Parathyroid adenoma (tissue), 2 donors: ENCODE data around the gene HMCES.

ENCODE experiments used
- H2AFZ ChIP-seq: fragments of 300-600 bp; sonication (generic); one replicate; pipeline ENCODE4 v1.7.0; 2017; ENCODE audit warnings: antibody characterized with exemption, mild to moderate bottlenecking
- H3K27ac ChIP-seq: fragments of 300-600 bp; sonication (generic); one replicate; pipeline ENCODE4 v1.7.0; 2017
- H3K27me3 ChIP-seq: fragments of 300-600 bp; sonication (generic); one replicate; pipeline ENCODE4 v1.7.0; 2017; ENCODE audit warnings: low read length; ENCODE audit not compliant: control insufficient read depth, insufficient read depth
- H3K36me3 ChIP-seq: fragments of 300-600 bp; sonication (generic); one replicate; pipeline ENCODE4 v1.7.0; 2017; ENCODE audit warnings: low read length; ENCODE audit not compliant: control insufficient read depth, insufficient read depth
- H3K4me1 ChIP-seq: fragments of 300-600 bp; sonication (generic); one replicate; pipeline ENCODE4 v1.7.0; 2017; ENCODE audit warnings: control low read depth
- H3K4me2 ChIP-seq: fragments of 300-600 bp; sonication (generic); one replicate; pipeline ENCODE4 v1.7.0; 2017; ENCODE audit warnings: low read length
- H3K4me3 ChIP-seq: fragments of 300-600 bp; sonication (generic); one replicate; pipeline ENCODE4 v1.7.0; 2017; ENCODE audit warnings: low read depth, low read length
- H3K79me2 ChIP-seq: fragments of 300-600 bp; sonication (generic); one replicate; pipeline ENCODE4 v1.7.0; 2017; ENCODE audit warnings: control low read depth
- H3K9ac ChIP-seq: fragments of 300-600 bp; sonication (generic); one replicate; pipeline ENCODE4 v1.7.0; 2017; ENCODE audit warnings: mild to moderate bottlenecking
- H3K9me3 ChIP-seq: fragments of 300-600 bp; sonication (generic); one replicate; pipeline ENCODE4 v1.7.0; 2017; ENCODE audit warnings: low read length; ENCODE audit not compliant: control insufficient read depth
- TF ChIP-seq, protein P1 (sequence below): fragments of 300-600 bp; sonication (generic); IDR thresholded peaks from one replicate; pipeline ENCODE4 v1.7.0; 2017; ENCODE audit warnings: antibody characterized with exemption, mild to moderate bottlenecking
- donor health status: primary hyperparathyroidism.

The HMCES gene

DNA sequence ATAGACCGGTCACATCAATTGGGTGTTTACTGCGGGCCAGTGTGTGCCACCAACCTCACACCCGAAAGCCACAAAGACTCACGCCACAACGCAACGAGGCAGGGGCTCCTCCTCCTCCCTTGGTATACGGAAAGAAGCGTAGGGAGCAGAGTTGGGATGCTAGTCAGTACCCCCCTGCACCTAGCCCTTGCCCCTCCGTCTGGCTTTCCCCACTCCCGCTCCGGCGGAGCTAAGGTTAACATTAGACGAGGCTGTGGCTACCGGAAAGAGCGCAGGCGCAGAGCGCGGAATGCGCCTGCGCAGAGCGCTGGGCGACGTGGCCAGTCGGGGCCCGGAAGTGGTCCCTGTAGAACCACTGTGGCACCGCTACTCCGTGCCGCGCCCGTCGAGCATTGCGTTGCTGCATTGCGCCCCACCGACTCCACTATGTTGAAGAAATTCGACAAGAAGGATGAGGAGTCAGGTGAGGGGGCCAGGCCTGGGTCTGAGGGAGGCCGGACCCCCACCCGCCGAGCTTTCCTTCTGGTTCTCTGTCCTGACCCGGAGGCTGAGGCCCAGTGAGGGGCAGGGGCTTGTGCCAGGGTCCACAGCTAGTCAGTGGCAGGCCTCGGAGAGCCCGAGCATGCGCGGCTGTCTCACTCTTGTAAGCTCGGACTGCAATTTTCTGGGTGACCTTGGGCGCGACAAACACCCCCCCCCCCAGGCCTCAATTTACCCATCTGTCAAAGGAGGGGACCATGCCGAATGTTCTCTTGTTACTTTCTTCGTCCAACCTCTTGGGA lies 29.2 kb upstream of the HMCES start, which contains the start of gene COPG1:
Gene COPG1, plus strand, starts transcription at position 323 of the 782 bp plus-strand sequence. Its CDS starts 104 bp downstream, at position 427.
- Histone ChIP-seq H3K9me3 (no peaks in the 10 kb centered on the region), H3K4me3 (peak within 1 kb of the TSS; percentile 90), H3K36me3 (no peaks in the 10 kb centered on the region), H3K4me2 (peak within 1 kb of the TSS; percentile 80), H3K27me3 (no peaks in the 10 kb centered on the region), H3K79me2 (peaks cover 21% of the 10 kb centered on the region), H3K9ac (peak within 1 kb of the TSS; percentile 87), H3K4me1 (peaks cover 5% of the 10 kb centered on the region), H2AFZ (peak within 1 kb of the TSS; percentile 99), H3K27ac (peak within 1 kb of the TSS; percentile 70)
- TF ChIP-seq, protein P1, sequence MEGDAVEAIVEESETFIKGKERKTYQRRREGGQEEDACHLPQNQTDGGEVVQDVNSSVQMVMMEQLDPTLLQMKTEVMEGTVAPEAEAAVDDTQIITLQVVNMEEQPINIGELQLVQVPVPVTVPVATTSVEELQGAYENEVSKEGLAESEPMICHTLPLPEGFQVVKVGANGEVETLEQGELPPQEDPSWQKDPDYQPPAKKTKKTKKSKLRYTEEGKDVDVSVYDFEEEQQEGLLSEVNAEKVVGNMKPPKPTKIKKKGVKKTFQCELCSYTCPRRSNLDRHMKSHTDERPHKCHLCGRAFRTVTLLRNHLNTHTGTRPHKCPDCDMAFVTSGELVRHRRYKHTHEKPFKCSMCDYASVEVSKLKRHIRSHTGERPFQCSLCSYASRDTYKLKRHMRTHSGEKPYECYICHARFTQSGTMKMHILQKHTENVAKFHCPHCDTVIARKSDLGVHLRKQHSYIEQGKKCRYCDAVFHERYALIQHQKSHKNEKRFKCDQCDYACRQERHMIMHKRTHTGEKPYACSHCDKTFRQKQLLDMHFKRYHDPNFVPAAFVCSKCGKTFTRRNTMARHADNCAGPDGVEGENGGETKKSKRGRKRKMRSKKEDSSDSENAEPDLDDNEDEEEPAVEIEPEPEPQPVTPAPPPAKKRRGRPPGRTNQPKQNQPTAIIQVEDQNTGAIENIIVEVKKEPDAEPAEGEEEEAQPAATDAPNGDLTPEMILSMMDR, result no peak

DNA sequence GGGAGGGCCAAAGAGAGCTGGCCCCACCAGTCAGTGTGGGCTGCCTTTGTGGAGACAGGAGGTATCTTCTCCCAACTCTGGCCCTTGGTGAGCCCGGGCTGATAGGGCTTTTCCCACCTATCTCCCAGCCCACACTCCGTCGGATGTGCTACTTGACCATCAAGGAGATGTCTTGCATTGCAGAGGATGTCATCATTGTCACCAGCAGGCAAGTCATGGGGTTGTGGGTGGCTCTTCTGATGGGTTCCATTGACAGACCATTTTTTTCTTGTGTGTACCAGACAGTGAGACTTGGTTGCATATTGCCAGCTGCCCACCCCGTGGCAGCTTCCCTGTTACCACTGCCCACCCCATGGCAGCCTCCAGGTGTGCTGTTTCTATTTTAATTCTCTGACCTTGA lies 25.9 kb upstream of the HMCES start:
- H3K27me3 ChIP-seq, result no peaks in the 10 kb centered on the region
- no peak overlapping the region for H3K4me2 ChIP-seq
- H3K4me1 ChIP-seq, result peaks cover 5% of the 10 kb centered on the region
- TF ChIP-seq, protein P1, result no peak
- no peak overlapping the region for H3K4me3 ChIP-seq
- H3K36me3 ChIP-seq, result no peaks in the 10 kb centered on the region
- H2AFZ ChIP-seq, result no peak overlapping the region
- H3K9ac ChIP-seq, result no peak overlapping the region
- H3K9me3 ChIP-seq, result no peaks in the 10 kb centered on the region
- H3K27ac ChIP-seq, result no peak overlapping the region
- peaks cover 17% of the 10 kb centered on the region for H3K79me2 ChIP-seq

DNA sequence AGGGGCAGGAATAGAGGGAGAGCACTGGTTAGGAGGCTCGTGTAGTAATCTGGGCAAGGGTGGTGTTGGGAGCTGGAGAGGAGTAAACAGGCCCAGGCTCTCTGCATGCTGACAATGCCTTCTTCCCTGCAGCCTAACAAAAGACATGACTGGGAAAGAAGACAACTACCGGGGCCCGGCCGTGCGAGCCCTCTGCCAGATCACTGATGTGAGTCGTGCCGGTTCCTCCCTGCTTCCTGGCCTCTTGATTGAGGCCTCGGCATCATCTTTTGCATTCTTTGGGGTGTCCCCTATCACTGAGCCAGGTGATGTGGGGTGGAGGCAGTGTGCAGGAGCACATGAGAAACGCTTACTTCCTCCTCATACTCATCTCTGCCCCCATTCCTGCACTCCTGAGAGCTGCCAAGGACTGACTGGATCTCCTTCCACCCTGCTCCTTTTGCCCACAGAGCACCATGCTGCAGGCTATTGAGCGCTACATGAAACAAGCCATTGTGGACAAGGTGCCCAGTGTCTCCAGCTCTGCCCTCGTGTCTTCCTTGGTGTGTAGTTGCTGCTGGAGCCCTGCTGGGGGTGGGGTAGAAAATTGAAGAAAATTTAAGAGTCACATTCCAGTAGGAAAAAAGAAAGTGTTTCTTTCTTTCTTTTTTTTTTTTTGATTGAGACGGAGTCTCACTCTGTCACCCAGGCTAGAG lies 24.0 kb upstream of the HMCES start:
- Histone ChIP-seq H3K36me3 (no peaks in the 10 kb centered on the region), H3K79me2 (peaks cover 8% of the 10 kb centered on the region), H3K27me3 (no peaks in the 10 kb centered on the region), H3K4me2 (no peak overlapping the region), H3K27ac (no peak overlapping the region), H2AFZ (no peak overlapping the region), H3K4me3 (no peak overlapping the region), H3K4me1 (peaks cover 5% of the 10 kb centered on the region), H3K9ac (no peak overlapping the region), H3K9me3 (no peaks in the 10 kb centered on the region)
- TF ChIP-seq, protein P1, result no peak

DNA sequence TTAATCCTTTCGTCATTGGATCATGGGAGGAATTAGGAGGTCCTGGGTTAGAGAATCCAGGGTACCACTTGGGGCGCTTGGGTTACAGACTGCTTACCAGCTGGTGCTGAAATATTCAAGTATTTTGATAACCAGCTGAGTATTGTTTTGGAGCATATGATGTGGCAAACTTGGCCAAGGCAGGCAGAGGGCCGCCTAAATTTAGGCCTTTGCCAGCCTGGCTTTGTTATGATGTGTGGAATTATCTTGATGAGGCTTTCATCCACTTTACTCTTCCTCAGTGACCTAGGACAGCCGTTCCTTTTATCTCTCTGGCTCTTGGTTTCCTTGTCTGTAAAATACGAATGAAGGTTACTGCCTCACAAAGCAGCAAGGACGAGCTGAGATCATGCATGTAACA lies 22.4 kb upstream of the HMCES start:
- H3K4me3 ChIP-seq, result no peak overlapping the region
- H3K4me1 ChIP-seq, result no peaks in the 10 kb centered on the region
- TF ChIP-seq, protein P1, result no peak
- H3K27me3 ChIP-seq, result no peaks in the 10 kb centered on the region
- no peak overlapping the region for H2AFZ ChIP-seq
- H3K4me2 ChIP-seq, result no peak overlapping the region
- H3K27ac ChIP-seq, result no peak overlapping the region
- H3K9ac ChIP-seq, result no peak overlapping the region
- H3K36me3 ChIP-seq, result no peaks in the 10 kb centered on the region
- no peaks in the 10 kb centered on the region for H3K9me3 ChIP-seq
- no peaks in the 10 kb centered on the region for H3K79me2 ChIP-seq
